M059J (cell line): ENCODE measurements around the gene GABRB2. TPM values are rescaled to one million over a fixed set of nuclear protein-coding genes. Genes with fewer than 3 reads are reported as not detected.

ENCODE experiments used
- total RNA-seq: library from RNA; depleted of rRNA; stranded (reverse); fragments of >200 nt; shearing (Covaris generic); gene quantifications from 2 replicates; pipeline ENCODE4 v1.2.3, GENCODE V29; 2014; rRNA removed

Gene GABRB2
- total RNA-seq, 1 experiment from 2014 or later, result not detected

Other genes starting within 250 kb of the GABRB2 start
- not detected in 2 replicates for gene GABRA6, start 139.0 kb upstream of the GABRB2 start, total RNA-seq